Nephron progenitor cell (in vitro differentiated cells): ENCODE measurements around the gene DTD1.

Source experiments
- DNase-seq: peaks from one replicate; pipeline ENCODE4 v3.0.0; 2021
- H3K27ac Mint-ChIP-seq: 2 replicates; pipeline ENCODE4 v1.8.0; 2021; ENCODE audit warnings: mild to moderate bottlenecking, moderate library complexity, mixed read lengths
- H3K27me3 Mint-ChIP-seq: 2 replicates; pipeline ENCODE4 v1.8.0; 2021; ENCODE audit warnings: mild to moderate bottlenecking, low read depth, mixed read lengths; ENCODE audit not compliant: poor library complexity
- H3K36me3 Mint-ChIP-seq: 2 replicates; pipeline ENCODE4 v1.8.0; 2021; ENCODE audit warnings: low read depth, mixed read lengths
- H3K4me1 Mint-ChIP-seq: 2 replicates; pipeline ENCODE4 v1.8.0; 2021; ENCODE audit warnings: mixed read lengths
- H3K4me3 Mint-ChIP-seq: 2 replicates; pipeline ENCODE4 v1.8.0; 2021; ENCODE audit warnings: mild to moderate bottlenecking, moderate library complexity, mixed read lengths
- H3K9me3 Mint-ChIP-seq: 2 replicates; pipeline ENCODE4 v1.8.0; 2021; ENCODE audit warnings: mild to moderate bottlenecking, moderate library complexity, mixed read lengths
- TF ChIP-seq, protein P1 (sequence below): fragments of 200-600 bp; sonication (generic); IDR thresholded peaks from 2 replicates; pipeline ENCODE4 v1.5.0; 2021; ENCODE audit warnings: antibody characterized with exemption

Gene DTD1

DNA sequence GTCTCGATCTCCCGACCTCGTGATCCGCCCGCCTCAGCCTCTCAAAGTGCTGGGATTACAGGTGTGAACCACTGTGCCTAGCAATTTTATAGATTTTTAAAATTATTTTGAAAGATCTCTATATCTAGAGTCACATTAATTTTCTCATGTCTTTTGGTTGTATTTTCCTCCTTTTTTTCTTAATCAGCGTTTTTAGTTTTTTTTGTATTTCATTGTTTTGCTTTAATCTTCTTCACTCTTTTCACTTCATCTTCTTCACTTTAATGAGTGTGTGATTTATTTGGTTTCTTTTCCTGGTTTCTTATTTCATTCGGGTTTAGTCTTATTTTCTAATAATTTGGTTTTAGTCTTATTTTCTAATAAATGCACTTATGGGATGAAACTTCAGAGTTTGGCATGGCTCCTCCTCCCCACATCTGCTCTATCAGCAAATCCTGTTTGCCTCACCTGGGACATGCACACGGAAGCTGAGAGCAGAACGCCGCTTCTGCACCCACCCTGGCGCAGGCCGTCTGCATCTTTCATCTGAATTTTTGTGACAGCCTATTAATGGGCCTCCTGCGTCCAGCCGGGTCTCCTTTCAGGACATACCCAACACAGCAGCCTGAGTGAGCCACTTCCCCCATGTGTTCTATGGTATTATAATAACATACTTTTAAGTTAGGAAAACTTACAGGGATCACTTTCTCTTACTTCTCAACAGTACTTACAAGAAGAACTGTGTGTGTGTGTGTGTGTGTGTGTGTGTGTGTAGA, 35.5 kb downstream of the DTD1 start:
- no peaks in the 10 kb centered on the region for H3K4me1 Mint-ChIP-seq
- TF ChIP-seq, protein P1, sequence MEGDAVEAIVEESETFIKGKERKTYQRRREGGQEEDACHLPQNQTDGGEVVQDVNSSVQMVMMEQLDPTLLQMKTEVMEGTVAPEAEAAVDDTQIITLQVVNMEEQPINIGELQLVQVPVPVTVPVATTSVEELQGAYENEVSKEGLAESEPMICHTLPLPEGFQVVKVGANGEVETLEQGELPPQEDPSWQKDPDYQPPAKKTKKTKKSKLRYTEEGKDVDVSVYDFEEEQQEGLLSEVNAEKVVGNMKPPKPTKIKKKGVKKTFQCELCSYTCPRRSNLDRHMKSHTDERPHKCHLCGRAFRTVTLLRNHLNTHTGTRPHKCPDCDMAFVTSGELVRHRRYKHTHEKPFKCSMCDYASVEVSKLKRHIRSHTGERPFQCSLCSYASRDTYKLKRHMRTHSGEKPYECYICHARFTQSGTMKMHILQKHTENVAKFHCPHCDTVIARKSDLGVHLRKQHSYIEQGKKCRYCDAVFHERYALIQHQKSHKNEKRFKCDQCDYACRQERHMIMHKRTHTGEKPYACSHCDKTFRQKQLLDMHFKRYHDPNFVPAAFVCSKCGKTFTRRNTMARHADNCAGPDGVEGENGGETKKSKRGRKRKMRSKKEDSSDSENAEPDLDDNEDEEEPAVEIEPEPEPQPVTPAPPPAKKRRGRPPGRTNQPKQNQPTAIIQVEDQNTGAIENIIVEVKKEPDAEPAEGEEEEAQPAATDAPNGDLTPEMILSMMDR = no peak
- H3K27me3 Mint-ChIP-seq = peaks cover 6% of the 10 kb centered on the region
- H3K36me3 Mint-ChIP-seq = peaks cover 20% of the 10 kb centered on the region
- DNase-seq = no peak
- H3K4me3 Mint-ChIP-seq = no peak overlapping the region
- no peak overlapping the region for H3K27ac Mint-ChIP-seq
- peaks cover under 1% of the 10 kb centered on the region for H3K9me3 Mint-ChIP-seq

DNA sequence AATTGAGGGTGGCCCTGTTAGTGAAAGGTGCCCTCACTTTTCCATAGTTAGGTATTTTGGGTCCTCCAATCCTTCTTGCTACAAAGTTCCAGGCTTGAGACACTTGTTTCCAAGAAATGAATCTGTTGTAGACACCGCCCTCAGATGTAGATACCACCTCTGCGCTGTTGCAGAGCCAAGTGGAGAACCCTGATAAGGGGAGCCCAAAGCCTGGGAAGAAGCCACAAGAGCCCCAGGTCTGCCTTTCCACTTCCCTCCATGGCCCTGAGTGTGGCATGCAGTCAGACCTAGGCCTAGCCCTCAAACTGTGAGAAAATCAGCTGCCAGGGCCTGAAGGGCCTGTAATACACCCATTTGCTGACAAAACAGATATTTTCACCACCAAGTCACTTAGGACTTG, 37.1 kb downstream of the DTD1 start:
- Mint-ChIP-seq H3K27me3 (no peaks in the 10 kb centered on the region), H3K4me3 (no peak overlapping the region), H3K9me3 (no peaks in the 10 kb centered on the region), H3K27ac (no peak overlapping the region), H3K36me3 (peaks cover 15% of the 10 kb centered on the region), H3K4me1 (no peaks in the 10 kb centered on the region)
- no peak for DNase-seq
- TF ChIP-seq, protein P1 = no peak

DNA sequence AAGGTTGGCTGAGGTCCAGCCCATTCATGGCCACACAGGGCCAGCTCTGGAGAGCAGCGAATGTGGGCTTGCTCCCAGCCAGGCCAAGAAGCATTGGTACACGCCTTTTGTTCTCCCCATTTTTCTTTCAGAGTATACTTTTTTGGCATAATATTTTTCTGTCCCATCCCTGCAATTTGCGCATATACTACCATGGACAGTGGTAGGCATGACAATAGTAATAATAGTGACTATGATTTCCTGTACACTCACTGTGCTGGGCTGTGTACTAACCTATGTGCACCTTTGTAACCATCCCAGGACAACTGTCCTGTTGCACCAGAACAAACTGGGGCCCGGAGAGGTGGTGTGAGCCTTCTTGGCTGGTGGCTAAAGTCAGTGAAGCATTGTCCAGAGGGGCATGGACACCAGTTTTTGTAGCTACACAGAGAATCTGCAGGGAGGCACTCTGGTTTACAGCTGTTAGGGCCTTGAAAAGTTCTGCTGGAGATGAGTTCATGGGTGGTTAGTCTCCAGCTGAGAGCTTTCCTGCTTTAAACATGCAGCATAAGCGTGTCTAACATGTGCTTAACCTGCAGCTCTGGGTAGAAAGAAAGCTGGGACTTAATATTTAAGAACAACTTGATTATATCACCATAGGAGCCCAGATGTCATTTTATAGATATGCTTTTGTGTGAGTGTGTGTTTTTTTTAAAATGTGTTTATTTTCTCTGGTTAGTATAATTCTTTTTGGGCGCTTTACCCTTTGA, 38.2 kb downstream of the DTD1 start:
- H3K9me3 Mint-ChIP-seq = no peaks in the 10 kb centered on the region
- no peak for DNase-seq
- no peaks in the 10 kb centered on the region for H3K27me3 Mint-ChIP-seq
- TF ChIP-seq, protein P1 = no peak
- no peak overlapping the region for H3K27ac Mint-ChIP-seq
- no peaks in the 10 kb centered on the region for H3K4me1 Mint-ChIP-seq
- H3K36me3 Mint-ChIP-seq = peaks cover 17% of the 10 kb centered on the region
- no peak overlapping the region for H3K4me3 Mint-ChIP-seq

DNA sequence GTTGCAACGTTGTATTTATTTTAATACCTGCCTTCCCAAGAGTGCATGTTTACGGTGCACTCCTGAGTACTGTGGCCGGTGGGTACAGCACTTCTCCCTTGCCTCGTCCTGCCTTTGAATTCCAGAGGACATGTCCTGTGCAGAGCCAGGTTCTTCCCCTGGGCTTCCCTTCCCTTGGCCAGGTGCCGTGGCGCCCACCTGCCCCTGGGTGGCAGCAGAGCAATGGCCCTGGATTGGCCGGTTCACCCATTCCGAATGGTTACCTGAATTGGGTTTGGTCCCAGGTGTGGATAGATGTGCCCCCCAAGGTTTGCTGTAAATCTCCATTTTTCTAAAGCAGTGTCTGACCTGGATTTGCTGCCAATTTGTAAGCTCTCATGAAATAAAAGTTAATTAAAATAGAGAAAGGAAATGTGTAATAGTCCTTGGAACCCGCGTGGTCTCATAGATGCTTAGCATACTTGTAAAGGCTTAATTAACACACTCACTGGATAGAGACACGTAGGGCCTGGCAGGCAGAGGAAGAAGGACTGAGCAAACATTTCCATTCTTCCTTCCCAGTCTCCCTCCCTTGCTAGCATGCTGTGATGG, 40.6 kb downstream of the DTD1 start:
- Mint-ChIP-seq H3K27me3 (no peaks in the 10 kb centered on the region), H3K9me3 (no peaks in the 10 kb centered on the region), H3K36me3 (peaks cover 17% of the 10 kb centered on the region), H3K27ac (no peak overlapping the region), H3K4me3 (no peak overlapping the region), H3K4me1 (peaks cover 9% of the 10 kb centered on the region)
- DNase-seq = peak; percentile 37
- TF ChIP-seq, protein P1 = peak; percentile 51

DNA sequence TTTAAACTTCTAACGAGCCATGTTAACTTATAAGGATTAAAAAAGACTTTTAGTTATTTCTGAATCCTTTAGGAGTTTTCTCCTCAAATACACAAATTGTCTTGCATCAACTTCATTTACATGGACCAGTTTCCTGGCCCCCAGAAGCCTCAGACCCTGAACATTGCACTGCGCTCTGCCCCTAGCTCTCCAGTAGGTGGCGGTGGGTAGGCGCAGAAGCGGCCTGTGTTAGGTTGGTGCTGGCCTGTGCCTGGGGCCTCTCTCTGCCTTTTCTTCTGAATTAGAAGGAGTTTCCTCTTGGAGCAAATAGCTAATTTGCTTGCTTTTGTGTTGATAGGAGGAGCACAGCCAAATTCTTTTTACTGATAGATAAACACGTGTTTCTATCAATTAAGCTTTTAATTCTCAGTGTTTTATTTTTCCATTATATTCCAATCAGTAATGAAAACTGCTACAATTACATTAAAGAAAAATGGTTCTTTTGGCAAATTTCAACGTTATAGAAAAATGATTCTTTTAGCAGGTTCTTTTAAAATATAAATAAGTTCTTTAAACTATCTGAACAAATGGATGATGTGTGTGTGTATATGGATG, 44.4 kb downstream of the DTD1 start:
- Mint-ChIP-seq H3K36me3 (peaks cover 19% of the 10 kb centered on the region), H3K4me1 (peaks cover 13% of the 10 kb centered on the region), H3K4me3 (no peak overlapping the region), H3K9me3 (no peaks in the 10 kb centered on the region), H3K27ac (no peak overlapping the region), H3K27me3 (no peaks in the 10 kb centered on the region)
- TF ChIP-seq, protein P1 = peak; percentile 99
- peak; percentile 78 for DNase-seq
